ENCODE measurements around the gene DDOST.

Gene DDOST

DNA sequence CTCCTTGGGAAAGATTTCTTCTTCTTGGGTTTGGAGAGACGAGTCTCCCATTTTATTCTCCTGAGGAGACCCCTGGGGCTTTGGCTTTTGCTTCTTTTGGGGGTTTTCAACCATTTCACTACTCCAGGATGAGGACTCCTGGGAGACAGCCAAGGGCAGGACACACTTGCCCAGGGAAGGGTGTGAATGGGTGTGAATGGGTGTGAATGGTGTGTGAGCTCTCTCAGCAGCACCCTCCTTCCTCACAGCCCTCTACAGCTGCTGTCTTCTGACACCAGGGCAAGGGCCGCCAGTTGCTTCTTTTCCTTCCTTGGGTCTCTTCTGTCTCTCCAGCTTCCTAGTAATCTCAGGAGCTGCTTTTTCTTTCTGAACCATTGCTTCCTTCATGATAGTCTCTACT, 32.5 kb upstream of the DDOST start:
- TF ChIP-seq, protein P1, sequence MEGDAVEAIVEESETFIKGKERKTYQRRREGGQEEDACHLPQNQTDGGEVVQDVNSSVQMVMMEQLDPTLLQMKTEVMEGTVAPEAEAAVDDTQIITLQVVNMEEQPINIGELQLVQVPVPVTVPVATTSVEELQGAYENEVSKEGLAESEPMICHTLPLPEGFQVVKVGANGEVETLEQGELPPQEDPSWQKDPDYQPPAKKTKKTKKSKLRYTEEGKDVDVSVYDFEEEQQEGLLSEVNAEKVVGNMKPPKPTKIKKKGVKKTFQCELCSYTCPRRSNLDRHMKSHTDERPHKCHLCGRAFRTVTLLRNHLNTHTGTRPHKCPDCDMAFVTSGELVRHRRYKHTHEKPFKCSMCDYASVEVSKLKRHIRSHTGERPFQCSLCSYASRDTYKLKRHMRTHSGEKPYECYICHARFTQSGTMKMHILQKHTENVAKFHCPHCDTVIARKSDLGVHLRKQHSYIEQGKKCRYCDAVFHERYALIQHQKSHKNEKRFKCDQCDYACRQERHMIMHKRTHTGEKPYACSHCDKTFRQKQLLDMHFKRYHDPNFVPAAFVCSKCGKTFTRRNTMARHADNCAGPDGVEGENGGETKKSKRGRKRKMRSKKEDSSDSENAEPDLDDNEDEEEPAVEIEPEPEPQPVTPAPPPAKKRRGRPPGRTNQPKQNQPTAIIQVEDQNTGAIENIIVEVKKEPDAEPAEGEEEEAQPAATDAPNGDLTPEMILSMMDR (IDR thresholded peaks at IDR 0.05), result no peak
- no peak for TF ChIP-seq ZFX (IDR thresholded peaks at IDR 0.05; ENCODE audit: borderline replicate concordance)
- H3K27ac ChIP-seq, result no peak overlapping the region

DNA sequence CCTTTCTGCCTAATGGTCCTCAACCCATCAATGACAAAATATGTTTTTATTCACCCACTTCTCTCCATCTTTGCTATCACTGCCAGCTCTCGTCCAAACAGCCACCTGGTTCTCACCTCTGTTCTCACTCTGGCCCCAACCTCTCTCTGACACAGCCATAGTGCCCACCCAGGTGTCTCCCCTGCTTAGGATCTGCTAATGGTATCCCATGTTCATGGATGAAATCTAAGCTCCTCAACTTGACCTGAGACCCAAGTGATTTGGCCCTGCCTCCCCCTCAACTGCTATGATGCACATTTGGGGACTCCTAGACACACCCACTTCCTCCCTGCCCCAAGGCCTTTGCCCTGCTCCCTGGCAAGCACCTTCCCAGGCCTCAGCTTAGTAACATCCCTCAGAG, 30.7 kb upstream of the DDOST start:
- TF ChIP-seq ZFX (IDR thresholded peaks at IDR 0.05; ENCODE audit: borderline replicate concordance), result no peak
- TF ChIP-seq, protein P1 (IDR thresholded peaks at IDR 0.05), result no peak
- no peak overlapping the region for H3K27ac ChIP-seq

DNA sequence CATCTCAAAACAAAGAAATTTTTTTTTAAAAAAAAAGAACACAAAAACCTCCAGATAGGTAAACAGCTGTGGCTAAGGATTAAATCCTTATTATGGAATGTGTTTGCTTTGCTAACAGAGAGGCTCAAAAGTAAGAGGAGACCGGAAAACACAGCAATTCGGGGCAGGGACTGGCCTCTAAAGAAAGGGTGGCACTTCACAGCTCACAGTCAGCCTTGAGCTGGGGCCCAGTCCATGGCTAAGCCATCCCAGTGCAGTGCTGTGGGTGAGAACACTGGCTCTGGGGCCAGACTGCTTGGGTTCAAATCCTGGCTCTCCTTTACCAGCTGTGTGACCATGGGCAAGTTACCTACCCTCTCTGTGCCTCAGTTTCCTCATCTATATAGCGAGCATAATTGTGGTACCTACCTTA, 28.5 kb upstream of the DDOST start:
- no peak overlapping the region for H3K27ac ChIP-seq
- TF ChIP-seq, protein P1 (IDR thresholded peaks at IDR 0.05), result no peak
- TF ChIP-seq ZFX (IDR thresholded peaks at IDR 0.05; ENCODE audit: borderline replicate concordance), result no peak

DNA sequence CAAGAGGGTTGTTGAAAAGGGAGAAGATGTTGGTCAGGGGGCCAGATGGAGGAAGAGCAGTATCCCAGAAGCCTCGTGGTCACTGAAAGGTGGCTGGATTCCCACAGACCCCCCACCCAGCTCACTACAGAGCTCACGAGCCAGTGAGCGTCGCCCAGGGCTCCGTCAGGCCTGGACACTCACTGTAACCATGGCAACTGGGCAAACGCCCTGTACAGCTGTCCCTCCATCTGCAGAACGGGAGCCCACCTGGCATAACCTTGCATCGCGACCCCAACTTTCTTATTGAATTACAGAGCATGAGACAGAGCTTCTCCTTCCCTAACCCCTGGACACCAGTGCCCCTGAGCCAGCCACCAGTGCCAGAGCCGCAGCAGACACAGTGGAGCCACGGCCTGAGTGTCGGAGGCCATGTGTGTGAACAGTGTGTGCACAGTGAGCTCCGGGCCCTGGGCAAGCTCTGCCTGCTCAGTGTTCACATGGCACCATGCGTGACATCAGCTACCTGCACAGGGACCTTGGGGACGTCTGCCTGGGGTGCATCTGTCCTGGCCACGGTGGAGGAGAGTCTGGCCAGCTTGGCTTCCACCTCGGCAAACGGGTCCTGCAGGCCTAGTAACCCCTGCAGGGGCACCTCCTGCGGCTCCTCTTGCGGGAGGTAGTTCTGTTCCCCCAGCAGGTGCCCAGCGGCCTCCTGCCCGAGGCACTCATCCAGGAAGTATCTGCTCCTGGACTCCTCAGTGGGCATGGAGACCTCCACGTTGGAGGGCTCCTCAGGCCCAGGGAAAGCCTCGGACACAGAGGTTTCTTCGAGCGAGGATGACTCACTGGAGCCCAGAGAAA, 25.9 kb upstream of the DDOST start:
- no peak for TF ChIP-seq ZFX (IDR thresholded peaks at IDR 0.05; ENCODE audit: borderline replicate concordance)
- TF ChIP-seq, protein P1 (IDR thresholded peaks at IDR 0.05), result no peak

DNA sequence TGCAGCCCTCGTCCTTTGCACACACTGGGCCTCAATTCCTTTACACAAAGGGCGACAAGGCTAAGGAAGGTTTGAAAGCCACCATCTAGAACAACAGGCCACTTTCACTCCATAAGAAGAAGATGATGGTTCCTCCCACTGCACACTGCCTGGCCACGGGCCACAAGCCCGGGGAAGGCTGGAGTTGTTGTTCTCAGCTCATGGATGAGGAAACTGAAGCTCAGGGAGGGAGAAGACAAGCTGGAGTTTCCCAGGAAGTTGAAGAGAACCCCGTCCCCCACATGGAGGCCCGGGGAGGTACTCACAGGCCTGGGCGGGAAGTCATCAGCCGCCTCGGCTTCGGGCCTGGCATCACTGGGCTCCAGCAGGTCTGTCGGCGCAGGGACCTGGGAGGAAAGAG, 24.6 kb upstream of the DDOST start:
- no peak overlapping the region for H3K27ac ChIP-seq
- TF ChIP-seq, protein P1 (IDR thresholded peaks at IDR 0.05), result no peak
- TF ChIP-seq ZFX (IDR thresholded peaks at IDR 0.05; ENCODE audit: borderline replicate concordance), result no peak

More for the DNA sequence above, 25.9 kb upstream of the DDOST start:
- H3K27ac ChIP-seq, result no peak overlapping the region

DNA sequence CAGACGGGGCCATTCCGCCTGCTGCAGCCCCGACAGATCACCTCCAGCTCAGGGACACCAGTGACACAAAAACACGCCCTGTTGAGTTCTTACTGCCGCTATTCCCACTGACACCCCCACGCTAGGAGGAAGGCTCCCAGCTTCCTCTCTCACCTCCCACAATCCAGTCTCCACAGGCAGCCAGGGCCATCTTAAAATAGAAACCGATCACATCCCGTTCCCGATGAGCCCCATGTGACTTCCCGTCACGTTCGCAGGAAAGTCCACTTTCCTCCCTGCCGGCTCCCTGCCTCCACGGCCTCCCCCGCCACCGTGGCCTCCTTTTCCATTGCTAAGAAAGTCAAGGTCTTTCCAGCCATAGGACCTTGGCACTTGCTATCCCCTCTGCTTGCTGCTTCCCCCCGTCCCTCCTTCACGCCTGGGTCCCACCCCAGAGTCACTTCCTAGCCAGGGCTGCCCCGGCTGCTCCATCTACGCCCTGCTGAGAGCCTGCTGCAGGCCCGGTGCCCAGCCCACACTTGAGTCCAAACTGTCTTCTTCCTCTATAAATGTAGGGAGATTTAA, 24.0 kb upstream of the DDOST start:
- H3K27ac ChIP-seq, result no peak overlapping the region
- TF ChIP-seq, protein P1 (IDR thresholded peaks at IDR 0.05), result no peak
- no peak for TF ChIP-seq ZFX (IDR thresholded peaks at IDR 0.05; ENCODE audit: borderline replicate concordance)

DNA sequence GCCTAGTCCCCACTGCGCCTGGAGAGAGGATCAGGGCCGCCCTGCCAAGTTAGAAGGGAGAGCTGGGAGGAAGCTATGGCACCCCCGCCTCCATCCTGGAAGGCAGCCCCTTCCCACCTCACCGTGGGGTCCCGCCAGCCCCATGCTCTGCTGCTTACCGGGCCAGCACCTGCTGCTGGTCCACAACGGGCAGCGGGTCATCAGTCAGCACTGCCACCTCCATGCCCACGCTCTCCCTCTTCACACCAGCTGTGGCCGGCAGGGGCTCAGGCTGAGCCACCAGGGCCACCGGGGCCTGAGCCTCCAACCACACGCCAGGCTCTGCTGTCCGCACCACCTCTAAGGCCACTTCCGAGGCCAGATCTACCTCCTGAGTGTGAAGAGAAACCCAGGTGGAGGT, 23.5 kb upstream of the DDOST start:
- TF ChIP-seq, protein P1 (IDR thresholded peaks at IDR 0.05), result no peak
- no peak for TF ChIP-seq ZFX (IDR thresholded peaks at IDR 0.05; ENCODE audit: borderline replicate concordance)
- H3K27ac ChIP-seq, result no peak overlapping the region

Measured in 22Rv1 (cell line).